Umbilical cord (tissue), 2 donors: ENCODE measurements around the gene SOCS7. TPM values are rescaled to one million over a fixed set of nuclear protein-coding genes. Genes with fewer than 3 reads are reported as not detected.

Experiments used
- DNase-seq: peaks from one replicate; pipeline ENCODE4 v3.0.0-alpha.2; 2015; ENCODE audit warnings: low spot score
- total RNA-seq: library from RNA; depleted of rRNA; stranded (reverse); fragments of >200 nt; gene quantifications from one replicate; pipeline ENCODE4 v1.2.3, GENCODE V29; 2014; ENCODE audit warnings: low replicate concordance; ENCODE audit not compliant: insufficient read depth

Gene SOCS7
- total RNA-seq, 1 donor from 2014 or later: 16.4 TPM

- no peak for DNase-seq
Measured at GRCh38 chr17:38334480-38335364, 16.9 kb upstream of the SOCS7 start.

DNA sequence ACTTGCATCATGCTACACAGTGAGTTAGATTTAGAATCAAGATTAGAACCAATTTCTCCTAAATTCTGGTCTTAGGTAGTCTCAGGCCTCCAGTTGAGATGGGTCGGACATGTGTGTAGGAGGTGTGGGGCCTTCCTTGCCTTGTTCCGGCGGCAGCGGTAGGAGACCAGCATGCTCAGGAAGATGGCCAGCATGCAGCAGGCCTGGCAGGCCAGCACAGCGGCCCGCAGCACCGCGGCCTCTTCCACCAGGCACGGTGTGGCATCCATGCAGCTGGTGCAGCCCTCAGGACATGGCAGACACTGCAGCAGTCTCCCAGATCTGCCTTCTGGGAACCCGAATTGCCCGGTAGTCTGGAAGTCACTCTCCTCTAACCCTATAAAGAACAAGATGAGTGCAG is 14.8 kb upstream of the SOCS7 start:
- no peak for DNase-seq

DNA sequence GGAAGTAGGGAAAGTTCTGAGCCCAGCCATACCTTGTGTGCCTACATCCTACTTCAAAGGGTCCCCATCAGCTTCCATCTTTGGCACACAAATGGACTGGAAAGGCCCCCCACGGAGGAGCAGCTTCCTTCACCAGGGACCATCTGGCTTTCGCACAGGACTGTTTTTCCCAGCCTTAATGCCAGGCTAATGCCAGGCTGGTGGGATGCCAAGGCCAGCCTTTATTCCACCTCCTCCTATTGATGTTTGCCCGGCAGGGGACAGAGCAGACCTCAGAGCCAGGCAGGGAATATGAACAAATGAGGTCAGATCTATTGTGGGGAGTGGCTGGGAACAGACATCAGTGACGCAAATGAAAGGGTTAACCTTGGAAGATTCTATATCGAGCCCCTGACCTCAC is 13.6 kb upstream of the SOCS7 start:
- no peak for DNase-seq

DNA sequence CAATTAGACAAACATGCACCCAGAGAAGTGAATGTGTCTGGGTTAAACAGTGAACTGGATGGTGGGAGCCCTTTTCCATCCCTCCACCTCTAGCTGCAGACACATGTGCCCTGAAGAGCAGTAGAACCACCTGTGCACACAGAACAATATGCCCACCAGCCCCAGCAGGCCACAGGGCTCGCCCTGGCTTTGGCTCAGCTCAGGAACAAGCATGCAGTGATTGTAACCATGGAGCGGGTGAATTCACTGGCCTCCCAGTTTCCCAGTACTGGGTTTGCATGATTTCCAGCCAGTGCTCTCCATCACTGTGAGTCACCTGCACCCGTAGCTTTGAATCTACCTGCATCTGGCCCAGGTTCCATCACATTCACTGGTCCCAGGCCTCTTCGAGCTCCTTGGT is 13.1 kb upstream of the SOCS7 start:
- DNase-seq: no peak

DNA sequence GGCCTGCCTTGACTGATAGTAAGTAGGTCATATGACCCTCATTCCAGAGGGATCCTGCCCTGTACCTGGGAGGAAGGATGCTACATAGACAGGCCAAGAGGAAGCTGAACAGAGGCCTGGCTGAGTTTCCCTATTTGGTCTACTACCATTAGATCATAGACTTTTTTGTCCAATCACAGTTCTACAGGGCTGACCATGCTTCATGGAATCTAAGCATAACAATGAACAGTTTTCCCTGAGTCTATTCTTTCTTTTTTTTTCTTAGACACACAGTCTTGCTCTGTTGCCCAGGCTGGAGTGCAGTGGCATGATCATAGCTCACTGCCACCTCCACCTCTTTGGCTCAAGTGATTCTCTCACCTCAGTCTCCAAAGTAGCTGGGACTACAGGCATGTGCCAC is 11.8 kb upstream of the SOCS7 start:
- DNase-seq: no peak

- peak; percentile 46 for DNase-seq
Measured at GRCh38 chr17:38341035-38341721, 10.5 kb upstream of the SOCS7 start.

DNA sequence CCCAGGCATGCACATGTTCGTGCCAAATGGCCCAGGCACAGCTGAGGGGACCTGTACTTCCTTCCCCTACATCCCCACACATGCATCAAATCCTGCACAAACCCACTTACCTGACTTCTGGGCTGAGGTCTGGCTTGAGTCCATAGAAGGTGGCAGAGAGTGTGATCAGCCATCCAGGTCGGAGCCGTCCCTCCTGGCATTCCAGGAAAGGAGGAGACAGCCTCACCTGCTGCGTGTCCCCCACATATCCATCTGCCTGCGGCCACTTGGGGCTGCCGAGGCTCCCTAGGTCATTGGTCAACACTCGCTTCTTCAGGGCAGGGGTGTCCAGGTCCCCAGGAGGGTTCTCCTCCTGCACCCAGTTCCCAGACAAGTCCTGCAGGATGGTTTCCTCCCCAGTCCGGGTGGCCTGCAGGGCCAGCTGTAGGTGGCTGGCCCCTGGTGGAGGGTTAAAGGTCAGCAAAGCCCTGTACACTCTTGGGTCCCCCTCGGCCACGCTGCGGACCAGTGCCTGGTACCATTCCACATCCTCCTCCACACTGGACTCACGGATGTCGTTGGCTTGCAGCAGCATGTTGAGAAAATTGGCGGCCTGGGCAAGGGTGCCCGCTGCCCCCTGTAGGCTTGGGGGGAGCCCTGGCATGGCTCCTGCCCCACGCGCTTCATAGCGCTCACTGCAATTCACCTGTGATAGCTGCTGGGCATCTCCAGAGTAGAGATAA is 8.6 kb upstream of the SOCS7 start:
- DNase-seq: no peak

DNA sequence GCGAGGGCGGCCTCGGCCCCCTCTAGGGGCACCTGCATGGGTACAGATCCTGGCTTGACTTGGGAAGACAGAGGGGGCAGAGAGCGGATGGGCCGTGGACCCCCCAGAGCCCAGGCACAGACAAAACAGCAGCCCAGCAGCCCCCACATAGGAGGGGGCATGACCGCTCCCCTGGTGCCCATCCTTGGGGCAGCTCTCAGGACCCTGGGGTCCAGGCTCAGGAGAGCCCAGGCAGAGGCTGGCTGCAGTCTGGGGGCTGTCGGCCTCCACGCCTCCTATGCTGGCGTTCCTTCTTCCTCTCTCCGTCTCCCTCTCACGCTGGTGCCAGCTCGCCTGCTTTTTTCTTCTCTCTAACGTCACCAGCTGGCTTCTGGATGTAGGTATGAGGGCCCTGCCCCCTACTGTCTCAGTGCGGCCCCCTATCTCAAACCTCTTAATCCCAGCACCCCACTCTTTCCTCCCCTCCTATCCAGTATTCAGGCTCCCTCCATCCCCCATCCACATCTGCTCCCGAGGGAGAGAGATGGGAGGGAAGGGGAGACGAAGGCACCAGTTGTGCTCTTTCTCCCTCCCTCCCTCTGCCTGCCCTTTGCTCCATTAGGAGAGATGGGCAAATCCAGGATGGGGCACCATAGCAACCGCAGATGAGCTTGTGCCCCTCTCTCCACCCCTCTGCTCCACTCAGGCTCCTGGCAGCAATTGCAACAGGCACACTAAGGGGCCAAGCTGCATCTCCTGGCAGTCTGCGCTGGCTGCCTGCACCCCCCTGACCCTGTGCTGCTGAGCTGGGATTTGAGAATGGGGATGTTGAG is 7.8 kb upstream of the SOCS7 start, which contains the start of gene GPR179:
Gene GPR179 (minus strand): TSS at position 349 of the 812 bp plus-strand sequence. CDS start 167 bp downstream, at position 182.
- DNase-seq: no peak

DNA sequence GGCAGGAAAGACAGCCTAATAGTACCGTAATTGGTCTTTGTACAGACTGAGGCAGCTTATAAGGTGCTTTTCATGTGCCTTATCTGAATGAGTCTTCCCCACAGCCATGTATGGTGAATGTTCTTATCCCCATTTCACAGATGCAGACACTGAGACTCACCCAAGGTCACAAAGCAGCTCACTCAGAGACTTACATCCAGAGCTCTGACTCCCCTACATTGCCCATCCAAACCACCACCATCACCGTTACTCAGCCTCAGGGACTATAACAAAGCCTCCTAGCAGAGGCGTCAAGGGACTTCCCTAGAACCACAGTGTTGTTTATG is 7.3 kb upstream of the SOCS7 start:
- no peak for DNase-seq

DNA sequence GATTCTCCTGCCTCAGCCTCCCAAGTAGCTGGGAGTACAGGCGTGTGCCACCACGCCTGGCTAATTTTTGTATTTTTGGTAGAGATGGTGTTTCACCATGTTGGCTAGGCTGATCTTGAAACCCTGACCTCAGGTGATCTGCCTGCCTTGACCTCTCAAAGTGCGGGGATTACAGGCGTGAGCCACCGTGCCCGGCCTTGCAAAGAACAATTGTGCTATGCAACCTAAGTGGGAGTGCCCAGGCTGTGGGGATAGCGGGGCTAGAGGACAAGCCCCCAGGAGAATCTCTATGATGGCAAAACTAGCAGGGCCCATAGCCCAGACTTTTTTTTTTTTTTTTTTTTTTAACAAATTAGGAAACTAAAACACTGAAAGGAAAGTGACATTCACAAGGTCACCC is 5.9 kb upstream of the SOCS7 start:
- DNase-seq: no peak

DNA sequence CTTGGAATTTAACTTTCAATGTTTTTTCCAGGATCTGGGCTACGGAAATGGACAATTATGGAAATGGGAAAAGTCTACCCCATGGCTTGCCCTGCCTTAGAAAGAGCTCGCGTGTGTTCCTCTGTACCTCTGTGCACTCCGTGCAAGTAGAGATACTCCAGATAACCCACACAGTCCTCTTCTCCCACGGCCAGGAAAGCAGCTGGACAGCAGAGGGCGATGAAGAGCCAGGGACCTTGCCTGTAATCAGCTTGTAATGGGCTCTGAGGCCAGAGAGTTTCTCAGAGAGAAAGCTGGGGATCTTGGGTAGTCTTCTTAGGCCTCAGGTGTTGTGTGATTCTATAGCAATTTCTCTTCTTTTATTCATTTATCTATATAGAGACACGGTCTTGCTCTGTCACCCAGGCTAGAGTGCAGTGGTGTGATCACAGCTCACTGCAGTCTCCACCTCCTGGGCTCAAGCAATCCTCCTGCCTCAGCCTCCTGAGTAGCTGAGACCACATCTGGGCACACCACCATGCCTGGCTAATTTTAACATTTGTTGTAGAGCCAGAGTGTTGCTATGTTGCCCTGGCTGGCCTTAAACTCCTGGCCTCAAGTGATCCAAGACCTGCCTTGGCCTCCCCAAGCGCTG is 2.4 kb upstream of the SOCS7 start:
- peak; percentile 92 for DNase-seq

DNA sequence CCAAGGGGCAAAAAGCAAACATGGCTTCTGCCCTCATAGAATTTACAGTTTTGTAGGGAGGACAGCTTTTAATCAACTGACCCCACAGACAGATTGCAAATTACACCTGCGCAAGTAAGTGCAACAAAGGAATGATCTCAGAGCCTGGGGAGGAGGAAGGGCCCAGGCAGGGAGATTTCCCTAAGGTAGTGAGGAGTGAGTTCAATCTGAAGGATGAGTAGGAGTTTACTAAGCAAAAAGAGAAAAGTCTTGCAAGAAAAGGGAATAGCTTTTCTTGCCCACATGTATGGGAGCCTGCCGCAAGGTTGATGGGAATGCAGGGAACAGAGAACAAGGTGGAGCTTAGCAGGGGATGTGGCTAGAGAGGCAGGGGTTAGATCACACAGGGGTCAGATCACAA is 1.6 kb upstream of the SOCS7 start:
- DNase-seq: no peak

DNA sequence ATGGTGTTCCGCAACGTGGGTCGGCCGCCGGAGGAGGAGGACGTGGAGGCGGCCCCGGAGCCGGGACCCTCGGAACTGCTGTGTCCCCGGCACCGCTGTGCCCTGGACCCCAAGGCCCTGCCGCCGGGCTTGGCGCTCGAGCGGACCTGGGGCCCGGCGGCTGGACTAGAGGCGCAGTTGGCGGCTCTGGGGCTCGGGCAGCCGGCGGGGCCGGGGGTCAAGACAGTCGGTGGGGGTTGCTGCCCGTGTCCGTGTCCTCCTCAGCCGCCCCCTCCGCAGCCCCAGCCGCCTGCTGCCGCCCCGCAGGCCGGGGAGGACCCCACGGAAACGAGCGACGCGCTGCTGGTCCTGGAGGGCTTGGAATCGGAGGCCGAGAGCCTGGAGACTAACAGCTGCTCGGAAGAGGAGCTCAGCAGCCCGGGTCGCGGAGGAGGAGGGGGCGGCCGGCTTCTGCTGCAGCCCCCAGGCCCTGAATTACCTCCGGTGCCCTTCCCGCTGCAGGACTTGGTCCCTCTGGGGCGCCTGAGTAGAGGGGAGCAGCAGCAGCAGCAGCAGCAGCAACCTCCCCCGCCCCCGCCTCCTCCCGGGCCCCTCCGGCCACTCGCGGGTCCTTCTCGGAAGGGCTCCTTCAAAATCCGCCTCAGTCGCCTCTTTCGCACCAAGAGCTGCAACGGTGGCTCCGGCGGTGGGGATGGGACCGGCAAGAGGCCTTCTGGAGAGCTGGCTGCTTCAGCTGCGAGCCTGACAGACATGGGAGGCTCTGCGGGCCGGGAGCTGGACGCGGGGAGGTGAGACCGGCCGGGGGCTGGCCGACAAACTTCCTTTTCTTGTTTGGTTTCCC is 821 bp downstream of the SOCS7 start:
- peak; percentile 35 for DNase-seq

GRCh38 chr17:38353086-38353604 is 1.5 kb downstream of the SOCS7 start:
- DNase-seq: no peak

GRCh38 chr17:38353668-38354067 is 2.0 kb downstream of the SOCS7 start:
- DNase-seq: no peak

DNA sequence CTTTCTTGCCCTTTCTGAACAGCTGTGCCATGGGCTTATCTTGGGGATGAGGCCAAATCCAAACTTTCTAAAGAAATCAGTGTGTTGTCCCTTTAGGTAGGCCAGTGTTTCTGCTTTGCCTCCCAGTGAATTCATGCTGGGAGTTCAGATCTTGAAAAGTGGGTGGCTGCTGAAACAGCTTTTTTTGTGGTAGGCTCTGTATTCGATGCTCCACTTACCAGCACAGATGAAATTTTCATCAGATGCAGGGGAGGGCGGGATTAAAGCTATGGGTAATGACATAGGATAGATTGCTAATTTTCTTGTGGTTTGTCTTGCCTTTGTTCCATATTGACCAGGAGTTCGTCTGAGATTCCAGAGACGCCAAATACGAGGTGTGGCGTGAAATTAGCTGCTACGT is 2.8 kb downstream of the SOCS7 start:
- no peak for DNase-seq

GRCh38 chr17:38355251-38355650 is 3.6 kb downstream of the SOCS7 start:
- DNase-seq: no peak

DNA sequence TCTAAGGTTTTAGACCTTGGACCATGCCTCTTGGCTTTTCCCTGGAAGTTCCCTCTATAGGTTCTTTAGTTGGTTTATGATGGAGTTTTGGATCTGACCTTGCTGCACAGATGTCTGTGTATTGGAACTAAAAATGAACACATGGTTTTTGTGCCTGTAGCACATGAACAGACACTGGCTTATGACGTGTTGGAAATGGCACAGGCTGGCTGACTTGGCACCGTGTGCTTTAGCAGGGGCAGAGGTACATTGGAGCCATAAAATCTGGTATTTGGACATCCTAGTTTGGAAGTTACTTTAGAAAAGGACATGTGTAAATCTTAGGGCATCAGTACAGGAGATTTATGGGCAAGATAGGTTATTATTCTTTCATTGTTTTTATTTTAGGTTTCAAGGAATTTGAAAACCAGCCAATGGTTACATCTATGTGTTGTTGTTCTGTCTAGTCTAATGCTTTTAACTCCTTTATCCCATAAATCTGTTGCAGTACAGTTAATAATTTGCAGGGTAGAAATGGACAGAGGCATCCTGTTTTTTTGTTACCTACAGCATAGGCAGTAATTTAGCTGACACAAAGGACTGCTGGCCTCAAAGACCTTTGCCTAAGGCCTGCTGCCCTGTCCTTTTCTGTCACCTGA is 6.0 kb downstream of the SOCS7 start:
- no peak for DNase-seq
